HG02571 (cell line): ENCODE measurements around the gene ADGRF1.
"Not testable (repeated sequence)": the region's sequence is repeated elsewhere in the genome, so short reads cannot be mapped to it uniquely, and the experiment has no call there.

Source experiments
- ATAC-seq: cut with Tn5 transposase; IDR thresholded peaks from one replicate; pipeline ENCODE4 v1.9.1; 2021; ENCODE audit warnings: mild to moderate bottlenecking, moderate library complexity; ENCODE audit not compliant: unreplicated experiment

The ADGRF1 gene

DNA sequence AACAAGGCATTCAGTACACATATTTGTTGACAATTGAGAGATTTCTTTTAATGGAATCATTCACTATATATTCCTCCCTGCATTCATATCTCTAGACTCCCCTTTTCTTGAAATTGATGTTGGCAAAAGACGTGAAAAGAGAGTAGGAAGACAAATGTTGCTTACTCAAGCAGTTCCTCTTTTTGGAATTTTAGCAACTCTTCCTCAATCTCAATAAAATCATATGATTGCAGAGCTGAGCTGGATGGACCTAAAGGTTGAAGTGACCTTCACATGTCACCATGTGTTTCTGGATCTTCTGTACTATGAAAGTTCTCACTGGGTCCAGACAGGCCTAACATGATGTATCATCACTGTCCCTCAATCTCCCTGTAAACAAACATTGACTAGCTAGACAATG is 18.6 kb downstream of the ADGRF1 start:
- no peak for ATAC-seq

DNA sequence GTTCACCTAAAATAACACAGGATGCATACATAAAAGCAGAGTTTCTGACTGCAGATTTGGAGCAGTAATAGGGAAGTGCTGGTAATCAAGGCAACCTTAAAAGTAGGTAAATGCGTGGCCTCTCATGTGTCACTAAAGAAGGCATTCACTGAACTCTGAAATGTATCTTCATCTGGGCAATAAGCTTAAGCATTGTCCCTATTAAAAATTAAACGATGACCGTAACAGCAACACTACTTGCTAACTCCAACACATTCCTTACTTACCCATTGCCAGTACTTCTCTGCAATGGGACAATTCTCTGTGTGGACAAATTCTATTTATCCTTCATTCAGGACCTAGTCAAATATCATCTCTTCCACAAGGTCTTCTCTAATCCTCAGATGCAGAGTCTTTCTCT is 19.9 kb downstream of the ADGRF1 start:
- ATAC-seq, result no peak

DNA sequence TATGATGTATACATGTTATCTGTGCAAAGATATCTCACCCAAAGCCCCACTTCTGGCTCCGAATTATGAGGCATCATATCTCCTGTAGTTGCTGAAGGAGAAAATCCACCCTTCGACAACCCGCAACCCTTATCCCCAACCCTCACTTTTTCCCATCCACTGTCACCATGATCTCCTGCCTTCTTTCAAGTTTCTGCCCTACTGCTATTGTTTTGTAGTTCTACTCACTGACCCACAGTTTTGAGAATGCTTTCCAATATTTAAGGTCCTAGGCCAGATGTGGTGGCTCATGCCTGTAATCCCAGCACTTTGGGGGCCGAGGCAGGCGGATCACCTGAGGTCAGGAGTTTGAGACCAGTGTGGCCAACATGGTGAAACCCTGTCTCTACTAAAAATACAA is 22.2 kb downstream of the ADGRF1 start:
- no peak for ATAC-seq

DNA sequence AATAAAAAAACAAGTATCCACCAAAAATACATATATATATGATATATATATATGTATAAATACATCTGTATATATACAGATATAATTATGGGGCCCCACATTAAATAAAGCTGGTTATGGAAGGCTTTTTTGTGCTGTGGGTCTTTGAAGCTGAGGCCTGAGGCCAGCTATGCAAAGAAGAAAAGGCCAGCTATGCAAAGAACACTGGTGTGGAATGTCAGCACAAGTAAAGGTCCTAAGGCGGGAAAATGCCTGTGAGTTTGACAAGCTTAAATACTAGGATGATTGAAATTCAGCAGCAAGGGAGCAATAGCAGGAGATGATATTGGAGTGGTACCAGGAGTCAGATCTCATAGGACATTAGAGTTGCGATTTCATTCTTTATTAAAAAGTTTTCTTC is 25.2 kb downstream of the ADGRF1 start:
- no peak for ATAC-seq

- no peak for ATAC-seq
Observed at GRCh38 chr6:47016261-47016660, 25.9 kb downstream of the ADGRF1 start.

- ATAC-seq, result no peak
Observed at GRCh38 chr6:47014401-47014800, 27.7 kb downstream of the ADGRF1 start.

DNA sequence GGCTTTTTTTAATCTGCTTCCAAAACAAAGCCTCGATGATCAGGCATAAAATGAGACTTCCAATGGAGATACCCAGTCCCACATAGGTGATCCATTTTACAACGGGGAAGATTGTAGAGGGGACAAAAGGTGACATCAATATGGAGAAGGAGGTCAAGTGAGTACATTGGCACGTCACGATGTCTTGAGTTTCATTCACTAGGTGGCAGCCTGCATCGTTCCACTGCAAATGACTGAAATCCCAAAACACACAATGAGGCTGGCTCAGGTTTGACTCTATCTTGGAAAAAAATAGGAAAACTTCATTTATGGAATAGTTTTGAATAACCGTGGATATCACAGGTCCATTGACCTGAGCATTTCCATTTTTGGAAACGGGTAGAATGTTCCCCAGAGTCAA is 32.5 kb downstream of the ADGRF1 start:
- no peak for ATAC-seq

- no peak for ATAC-seq
Observed at GRCh38 chr6:47008397-47008763, 33.8 kb downstream of the ADGRF1 start.

DNA sequence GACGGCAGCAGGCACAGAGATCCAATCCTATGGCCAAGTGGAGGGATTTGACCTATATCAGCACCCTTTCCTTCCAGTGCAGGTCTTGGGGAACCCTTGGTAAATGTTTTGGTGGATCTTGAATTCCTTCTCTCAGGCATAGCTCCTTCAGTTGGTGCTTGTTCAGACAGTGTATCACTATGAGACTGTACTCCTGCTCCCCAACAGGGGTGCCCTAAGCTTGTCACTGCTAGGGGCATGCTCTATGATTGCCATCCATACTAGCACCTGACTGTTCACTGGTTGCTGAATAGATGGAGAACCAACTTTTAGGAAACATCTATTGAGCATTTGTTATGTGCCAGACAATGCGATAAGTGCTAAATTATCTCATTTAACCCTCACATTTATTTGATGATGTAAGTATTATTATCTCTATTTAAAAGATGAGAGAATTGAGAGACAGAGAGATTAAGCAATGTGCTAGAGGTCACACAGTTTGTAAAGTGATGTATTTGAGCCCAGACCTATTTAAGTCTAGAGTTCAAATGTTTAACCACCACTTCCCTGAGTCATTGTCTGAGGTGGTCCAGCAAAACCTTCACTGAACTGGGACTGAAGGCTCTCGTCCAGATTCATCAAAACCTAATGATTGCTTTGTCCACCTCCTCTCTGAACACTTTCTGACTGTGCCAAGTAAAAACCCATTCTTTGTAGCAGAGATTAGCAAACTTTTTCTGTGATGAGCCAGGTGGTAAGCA is 34.3 kb downstream of the ADGRF1 start:
- no peak for ATAC-seq

DNA sequence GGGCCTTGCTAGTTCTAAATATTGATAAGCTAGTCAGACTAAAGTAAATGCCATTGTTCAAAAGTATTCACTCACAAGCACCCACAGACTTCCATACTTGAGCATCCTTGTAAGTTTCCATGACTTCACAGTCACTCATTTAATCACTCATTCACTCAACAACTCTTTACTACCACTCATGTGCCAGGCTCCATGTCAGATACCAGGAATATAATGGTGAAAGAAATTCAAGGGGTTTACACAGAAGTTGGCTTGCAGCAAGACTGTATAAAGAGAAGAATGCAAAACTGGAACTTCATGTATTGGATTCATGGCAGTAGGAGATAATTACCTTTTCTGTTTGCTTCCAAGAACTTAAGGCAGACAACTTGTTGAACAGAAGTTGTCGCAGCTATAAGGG is 36.6 kb downstream of the ADGRF1 start:
- no peak for ATAC-seq

GRCh38 chr6:47004463-47004862 is 37.7 kb downstream of the ADGRF1 start:
- ATAC-seq, result no peak

- ATAC-seq, result no peak
Observed at GRCh38 chr6:47000842-47001241, 41.3 kb downstream of the ADGRF1 start.

- ATAC-seq, result no peak
Observed at GRCh38 chr6:46998436-46999017, 43.6 kb downstream of the ADGRF1 start.

DNA sequence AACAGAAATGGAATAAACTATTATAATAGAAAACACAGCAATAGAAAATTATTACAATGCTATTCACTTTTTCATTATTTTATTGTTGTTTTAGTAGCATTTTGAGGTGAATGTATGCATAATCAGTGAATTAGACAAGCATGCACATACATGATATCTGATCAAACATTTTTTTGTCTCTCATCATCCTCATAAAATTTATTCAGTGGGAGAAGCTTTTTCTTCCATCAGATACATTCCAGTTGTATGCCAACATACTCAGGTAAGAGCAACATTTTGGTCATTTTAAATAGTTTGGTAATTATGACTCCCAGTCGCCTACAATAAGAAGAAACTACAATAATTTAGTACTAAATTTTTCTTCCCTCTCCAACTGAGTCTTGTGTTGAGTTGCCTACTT is 44.5 kb downstream of the ADGRF1 start:
- no peak for ATAC-seq

DNA sequence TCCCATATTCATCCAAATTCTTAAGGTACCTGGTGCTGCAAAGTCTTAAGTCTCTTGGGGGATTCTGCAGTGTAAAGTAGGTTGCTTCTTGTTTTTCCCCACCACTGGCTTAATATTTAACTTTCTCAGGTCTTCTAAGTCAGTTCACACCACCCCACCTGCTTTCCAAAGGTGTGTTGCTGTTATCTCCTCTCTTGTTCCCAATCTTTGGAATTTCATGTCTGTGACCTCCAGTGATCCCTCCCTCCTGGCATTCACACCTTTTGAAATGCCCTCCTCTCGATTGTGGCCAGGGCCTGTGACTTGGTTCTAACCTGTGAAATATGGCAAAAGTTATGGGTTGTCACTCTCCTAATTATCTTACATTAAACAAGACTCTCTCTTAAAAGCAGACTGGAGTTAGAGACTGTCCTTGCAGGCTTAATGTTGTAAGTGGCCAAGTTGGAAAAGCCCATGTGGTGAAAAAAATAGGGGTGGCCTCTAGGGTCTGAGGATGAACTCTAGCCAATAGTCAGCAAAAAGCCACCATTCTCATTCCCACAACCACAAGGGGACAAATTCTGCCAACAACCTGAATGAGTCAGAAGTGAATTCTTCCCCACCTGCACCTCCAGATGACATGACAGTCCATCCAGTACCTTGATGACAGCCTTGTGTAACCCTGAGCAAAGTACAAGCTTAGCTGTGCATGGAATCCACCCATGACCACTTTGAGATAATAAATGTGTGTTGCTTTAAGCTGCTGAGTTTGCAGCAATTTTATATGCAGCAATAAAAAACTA is 45.1 kb downstream of the ADGRF1 start:
- no peak for ATAC-seq

GRCh38 chr6:46994933-46995332 is 47.2 kb downstream of the ADGRF1 start:
- no peak for ATAC-seq

DNA sequence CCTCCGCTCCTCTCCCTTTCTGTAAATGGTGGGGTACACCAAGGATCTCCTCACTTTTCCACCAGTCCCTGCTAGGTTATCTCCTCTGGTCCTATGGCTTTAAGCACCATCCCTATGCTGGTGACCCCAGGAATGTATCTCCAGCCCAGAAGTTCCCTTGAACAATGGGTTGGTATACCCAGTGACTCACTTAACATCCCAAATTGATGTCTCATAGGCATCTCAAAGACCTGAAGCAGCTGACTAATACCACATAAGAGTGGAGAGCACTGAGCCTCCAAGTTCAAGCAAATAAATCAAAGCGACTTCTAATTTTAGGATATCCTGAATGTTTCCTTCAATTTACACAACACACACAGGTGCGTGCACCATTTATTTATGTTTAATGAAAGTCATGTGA is 48.3 kb downstream of the ADGRF1 start:
- no peak for ATAC-seq

DNA sequence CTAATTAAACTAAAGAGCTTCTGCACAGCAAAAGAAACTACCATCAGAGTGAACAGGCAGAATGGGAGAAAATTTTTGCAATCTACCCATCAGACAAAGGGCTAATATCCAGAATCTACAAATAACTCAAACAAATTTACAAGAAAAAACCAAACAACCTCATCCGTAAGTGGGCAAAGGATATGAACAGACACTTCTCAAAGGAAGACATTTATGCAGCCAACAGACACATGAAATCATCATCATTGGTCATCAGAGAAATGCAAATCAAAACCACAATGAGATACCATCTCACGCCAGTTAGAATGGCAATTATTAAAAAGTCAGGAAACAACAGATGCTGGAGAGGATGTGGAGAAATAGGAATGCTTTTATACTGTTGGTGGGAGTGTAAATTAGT is 49.7 kb downstream of the ADGRF1 start:
- not testable (repeated sequence) for ATAC-seq

DNA sequence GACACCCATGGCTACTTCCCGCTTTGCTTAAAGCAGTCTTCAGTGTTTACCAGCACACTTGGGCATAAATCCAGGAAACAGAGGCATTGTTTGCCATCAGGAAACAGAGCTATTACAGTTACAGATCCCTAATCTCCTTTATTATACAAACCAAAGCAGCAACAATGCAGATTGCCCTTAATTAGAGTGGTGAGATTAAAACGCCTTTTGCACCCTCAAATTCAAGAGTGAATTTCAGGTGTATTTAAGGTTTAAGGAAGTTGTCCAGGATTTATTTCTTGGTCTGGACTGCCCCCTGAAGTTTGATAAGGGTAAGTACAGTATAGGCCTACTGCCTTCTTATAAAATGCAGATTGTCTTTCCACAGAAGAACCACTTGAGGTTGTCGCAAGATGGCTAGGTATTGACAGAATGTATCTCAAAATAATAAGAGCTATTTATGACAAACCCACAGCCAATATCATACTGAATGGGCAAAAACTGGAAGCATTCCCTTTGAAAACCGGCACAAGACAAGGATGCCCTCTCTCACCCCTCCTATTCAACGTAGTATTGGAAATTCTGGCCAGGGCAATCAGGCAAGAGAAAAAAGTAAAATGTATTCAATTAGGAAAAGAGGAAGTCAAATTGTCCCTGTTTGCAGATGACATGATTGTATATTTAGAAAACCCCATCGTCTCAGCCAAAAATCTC is 51.2 kb downstream of the ADGRF1 start:
- not testable (repeated sequence) for ATAC-seq

GRCh38 chr6:46990031-46990644 is 52.0 kb downstream of the ADGRF1 start:
- no peak for ATAC-seq

- no peak for ATAC-seq
Observed at GRCh38 chr6:46989398-46989797, 52.7 kb downstream of the ADGRF1 start.
